GM18861 (cell line): ENCODE data around the gene EFCC1.
"Not testable (repeated sequence)": the region's sequence is repeated elsewhere in the genome, so short reads cannot be mapped to it uniquely, and the experiment has no call there.

Source experiments
- ATAC-seq: cut with Tn5 transposase; IDR thresholded peaks from one replicate; pipeline ENCODE4 v1.9.1; 2021; ENCODE audit not compliant: unreplicated experiment

EFCC1 gene

DNA sequence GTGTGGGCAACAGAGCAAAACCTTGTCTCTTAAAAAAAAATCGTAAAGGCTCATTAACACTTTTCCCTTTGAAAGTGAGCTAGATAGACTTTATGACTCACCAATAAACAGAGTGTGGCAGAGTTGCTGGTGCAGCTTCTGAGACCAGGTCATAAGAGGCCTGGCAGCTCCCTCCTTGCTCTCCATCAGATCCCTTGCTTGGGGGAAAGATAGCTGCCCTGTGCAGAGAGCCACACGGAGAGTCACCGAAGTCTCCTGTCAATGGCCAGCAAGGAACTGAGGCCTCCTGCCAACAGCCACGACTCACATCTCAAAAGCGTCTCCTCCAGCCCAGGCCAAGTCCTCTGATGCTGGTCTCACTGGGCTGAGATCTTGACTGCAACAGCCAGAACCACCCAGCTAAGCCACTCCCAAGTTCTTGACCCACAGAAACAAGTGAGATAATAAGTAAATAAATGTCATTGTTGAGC, 50.8 kb downstream of the EFCC1 start:
- no peak for ATAC-seq

DNA sequence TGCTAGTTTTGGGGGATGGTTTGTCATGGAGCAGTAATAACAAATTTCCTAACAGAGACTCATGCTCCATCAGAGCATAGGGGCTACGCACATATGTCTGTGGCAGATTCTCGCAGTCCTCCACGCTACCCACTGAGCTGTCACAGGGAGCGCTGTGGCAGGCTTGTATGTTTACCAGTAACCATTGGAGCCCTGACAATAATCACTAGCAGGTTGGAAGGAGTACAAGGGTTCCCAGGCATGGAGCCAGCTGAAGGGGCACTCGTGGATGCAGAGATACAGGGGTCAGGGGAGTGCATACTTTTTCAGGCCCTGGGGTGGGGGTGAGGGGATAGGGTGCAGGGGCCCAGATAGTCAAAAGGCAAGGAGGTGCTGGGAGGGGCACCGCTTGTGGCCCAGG, 51.6 kb downstream of the EFCC1 start:
- ATAC-seq: no peak

GRCh38 chr3:129054605-129055104, 53.6 kb downstream of the EFCC1 start:
- no peak for ATAC-seq

DNA sequence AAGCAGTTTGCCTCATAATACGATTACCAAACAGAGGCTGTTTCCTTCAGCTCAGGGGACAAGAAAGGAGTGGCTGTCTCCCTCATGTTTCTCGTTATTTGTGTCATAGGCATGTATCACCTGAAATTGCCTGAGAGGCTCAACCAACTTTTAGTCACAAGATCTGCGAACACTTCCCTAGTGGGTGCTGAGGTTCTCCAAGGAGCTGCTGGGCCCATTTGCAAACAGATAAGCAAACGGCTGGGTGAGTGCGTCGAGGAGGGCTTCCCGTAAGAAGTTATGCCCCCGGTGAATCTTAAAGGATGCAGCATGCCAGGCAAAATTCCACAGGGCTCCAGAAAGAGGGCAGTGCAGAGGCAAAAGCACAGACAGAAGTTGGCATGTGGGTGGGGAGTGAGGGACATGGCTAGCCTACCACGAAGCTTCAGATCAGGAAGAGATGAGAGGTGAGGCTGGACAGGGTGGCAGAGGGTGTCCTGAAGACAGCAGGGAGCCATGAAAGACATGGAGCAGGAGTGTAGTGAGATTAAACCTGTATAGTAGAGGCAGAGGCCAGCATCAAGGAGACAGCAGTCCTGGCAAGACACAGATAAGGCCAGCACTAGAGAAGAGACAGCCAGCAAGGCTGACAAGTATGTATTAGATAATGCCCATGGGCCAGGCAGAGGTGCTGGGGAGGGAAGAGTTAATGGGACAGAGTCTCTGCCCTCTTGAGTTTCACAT, 55.5 kb downstream of the EFCC1 start:
- ATAC-seq: no peak

DNA sequence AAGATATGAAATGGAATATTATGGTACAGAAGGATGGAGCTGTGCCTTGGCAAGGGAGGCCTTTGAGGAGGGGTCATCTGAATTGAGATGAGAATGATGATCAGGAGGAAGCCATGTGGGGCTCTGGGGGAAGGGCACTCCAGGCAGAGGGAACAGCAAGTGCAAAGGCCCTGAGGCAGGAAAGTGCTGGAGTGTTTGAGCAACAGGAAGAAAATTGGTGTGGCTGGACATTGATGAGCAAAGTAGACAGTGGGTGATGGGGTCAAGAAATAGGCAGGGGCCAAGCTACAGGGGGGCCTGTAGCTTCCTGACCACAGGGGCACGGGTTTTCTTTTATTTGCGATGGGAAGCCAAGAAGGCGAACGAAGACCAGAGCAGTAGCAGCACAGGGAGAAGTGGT, 56.1 kb downstream of the EFCC1 start:
- ATAC-seq: no peak

GRCh38 chr3:129058441-129059200, 57.5 kb downstream of the EFCC1 start:
- no peak for ATAC-seq

GRCh38 chr3:129059311-129059958, 58.3 kb downstream of the EFCC1 start:
- no peak for ATAC-seq

DNA sequence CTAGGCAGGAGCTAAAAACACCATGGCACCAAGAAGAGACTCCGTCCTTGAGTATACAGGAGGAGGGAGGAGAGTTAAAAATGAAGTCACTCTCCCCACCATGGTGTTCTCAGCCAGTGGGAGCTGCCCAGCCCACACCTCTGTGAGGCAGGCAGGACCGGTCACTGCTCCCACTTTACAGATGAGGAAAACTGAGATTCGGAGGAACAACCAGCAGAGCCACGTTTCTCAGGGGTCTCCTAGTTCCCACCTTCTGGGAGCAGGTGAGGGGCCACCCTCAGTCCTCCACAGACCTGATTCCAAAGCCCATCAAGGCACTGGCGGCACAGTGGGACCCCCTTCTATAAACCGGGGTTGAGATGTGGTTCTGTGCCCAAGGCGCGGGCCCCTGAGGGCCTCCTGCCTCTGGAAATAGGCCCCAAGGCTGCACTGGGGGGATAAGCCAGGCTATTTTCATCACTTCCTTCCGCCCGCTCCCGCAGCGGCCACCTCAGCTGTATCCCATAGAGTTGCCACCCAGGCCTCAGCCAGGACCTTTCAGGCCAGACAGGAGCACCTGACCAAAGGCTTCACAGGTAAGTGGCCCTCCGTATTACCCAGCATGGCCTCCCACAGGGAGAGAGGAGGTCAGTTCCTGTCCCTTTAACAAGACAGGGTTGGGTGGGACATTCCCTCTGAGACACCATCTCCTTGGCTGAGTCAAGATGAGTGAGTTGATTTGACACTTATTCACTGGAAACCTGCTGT, 59.3 kb downstream of the EFCC1 start, which contains the start of gene GP9:
GP9 (plus strand) TSS at position 504 of the 747 bp plus-strand sequence. CDS start 961 bp downstream, outside the sequence.
- ATAC-seq: no peak

GRCh38 chr3:129061023-129061887, 60.2 kb downstream of the EFCC1 start:
- no peak for ATAC-seq

- ATAC-seq: no peak
Measured at GRCh38 chr3:129061888-129062834, 61.1 kb downstream of the EFCC1 start.

- ATAC-seq: no peak
Measured at GRCh38 chr3:129063091-129063640, 62.1 kb downstream of the EFCC1 start.

DNA sequence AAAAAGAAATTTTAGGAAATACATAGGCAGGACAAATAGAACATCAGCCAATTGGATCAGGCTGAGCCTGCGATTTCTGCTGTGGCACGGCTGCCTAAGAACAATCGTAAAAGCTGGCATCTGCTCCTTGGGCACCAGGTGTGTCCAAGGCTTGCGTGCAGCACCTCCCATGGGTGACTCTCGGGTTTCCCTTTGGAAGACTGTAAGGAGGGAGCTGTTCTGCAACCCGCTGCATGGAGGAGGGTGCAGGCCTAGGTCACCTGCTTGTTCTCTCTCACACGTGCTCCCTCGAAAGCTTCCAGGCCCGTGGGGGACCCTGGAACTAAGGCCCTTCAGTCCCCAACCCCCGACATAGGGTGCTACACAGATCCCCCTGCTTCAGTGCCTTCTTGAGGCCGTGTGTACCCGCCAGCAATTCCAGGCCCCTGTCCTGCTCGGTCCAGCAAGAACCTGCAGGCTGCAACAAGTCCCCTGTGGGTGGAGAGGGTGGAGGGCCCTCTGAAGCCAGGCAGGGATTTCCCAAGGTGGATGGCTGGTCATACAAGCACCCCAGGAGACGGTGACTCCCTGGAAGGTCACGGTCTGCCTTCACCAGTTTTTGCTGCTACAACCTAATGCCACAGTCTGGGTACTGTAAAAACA, 62.9 kb downstream of the EFCC1 start:
- ATAC-seq: no peak

- no peak for ATAC-seq
Measured at GRCh38 chr3:129065016-129065719, 64.1 kb downstream of the EFCC1 start.

GRCh38 chr3:129065720-129066073, 64.6 kb downstream of the EFCC1 start:
- ATAC-seq: no peak

- not testable (repeated sequence) for ATAC-seq
Measured at GRCh38 chr3:129067719-129068118, 66.6 kb downstream of the EFCC1 start.

DNA sequence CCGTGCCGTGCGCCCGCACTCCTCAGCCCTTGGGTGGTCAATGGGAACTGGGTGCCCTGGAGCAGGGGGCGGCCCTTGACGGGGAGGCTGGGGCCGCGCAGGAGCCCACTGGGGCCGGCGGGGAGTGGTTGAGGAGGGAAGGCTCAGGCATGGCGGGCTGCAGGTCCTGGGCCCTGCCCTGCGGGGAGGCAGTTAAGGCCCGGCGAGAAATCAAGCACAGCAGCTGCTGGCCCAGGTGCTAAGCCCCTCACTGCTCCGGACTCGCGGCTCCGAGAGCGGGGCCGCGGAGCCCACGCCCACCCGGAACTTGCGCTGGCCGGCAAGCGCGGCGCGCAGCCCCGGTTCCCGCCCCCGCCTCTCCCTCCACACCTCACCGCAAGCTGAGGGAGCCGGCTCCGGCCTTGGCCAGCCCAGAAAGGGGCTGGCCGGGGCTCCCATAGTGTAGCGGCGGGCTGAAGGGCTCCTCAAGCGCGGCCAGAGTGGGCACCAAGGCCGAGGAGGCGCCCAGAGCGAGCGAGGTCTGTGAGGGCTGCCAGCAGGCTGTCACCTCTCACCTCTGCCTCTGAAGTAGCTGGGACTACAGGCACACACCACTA, 67.3 kb downstream of the EFCC1 start:
- no peak for ATAC-seq
